ENCODE data around the gene PTBP3.
"Not testable (repeated sequence)": the region's sequence is repeated elsewhere in the genome, so short reads cannot be mapped to it uniquely, and the experiment has no call there.

GRCh38 chr9:112365257-112365656 lies 31.8 kb upstream of the PTBP3 start:
- TF ChIP-seq, protein P1, sequence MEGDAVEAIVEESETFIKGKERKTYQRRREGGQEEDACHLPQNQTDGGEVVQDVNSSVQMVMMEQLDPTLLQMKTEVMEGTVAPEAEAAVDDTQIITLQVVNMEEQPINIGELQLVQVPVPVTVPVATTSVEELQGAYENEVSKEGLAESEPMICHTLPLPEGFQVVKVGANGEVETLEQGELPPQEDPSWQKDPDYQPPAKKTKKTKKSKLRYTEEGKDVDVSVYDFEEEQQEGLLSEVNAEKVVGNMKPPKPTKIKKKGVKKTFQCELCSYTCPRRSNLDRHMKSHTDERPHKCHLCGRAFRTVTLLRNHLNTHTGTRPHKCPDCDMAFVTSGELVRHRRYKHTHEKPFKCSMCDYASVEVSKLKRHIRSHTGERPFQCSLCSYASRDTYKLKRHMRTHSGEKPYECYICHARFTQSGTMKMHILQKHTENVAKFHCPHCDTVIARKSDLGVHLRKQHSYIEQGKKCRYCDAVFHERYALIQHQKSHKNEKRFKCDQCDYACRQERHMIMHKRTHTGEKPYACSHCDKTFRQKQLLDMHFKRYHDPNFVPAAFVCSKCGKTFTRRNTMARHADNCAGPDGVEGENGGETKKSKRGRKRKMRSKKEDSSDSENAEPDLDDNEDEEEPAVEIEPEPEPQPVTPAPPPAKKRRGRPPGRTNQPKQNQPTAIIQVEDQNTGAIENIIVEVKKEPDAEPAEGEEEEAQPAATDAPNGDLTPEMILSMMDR (IDR thresholded peaks at IDR 0.05) = not testable (repeated sequence)
- not testable (repeated sequence) for TF ChIP-seq SIN3A (IDR thresholded peaks at IDR 0.05; ENCODE audit: borderline replicate concordance, low read depth, low read length); FOSL2 (IDR thresholded peaks at IDR 0.05; ENCODE audit: borderline replicate concordance, low read depth); YY1 (IDR thresholded peaks at IDR 0.05; ENCODE audit: low read depth); TEAD4 (IDR thresholded peaks at IDR 0.05; ENCODE audit: borderline replicate concordance, insufficient read depth); GABPA (IDR thresholded peaks at IDR 0.05; ENCODE audit: low read depth); NRF1 (IDR thresholded peaks at IDR 0.05; ENCODE audit: low read depth, low read length); MAX (IDR thresholded peaks at IDR 0.05; ENCODE audit: low read depth); EZH2phosphoT487 (IDR thresholded peaks at IDR 0.05; ENCODE audit: borderline replicate concordance, low read depth); POLR2AphosphoS5 (IDR thresholded peaks at IDR 0.05; ENCODE audit: low read depth, low read length); JUND (IDR thresholded peaks at IDR 0.05); EP300 (IDR thresholded peaks at IDR 0.05; ENCODE audit: borderline replicate concordance in 1 of 2, low read depth in 1 of 2, low read length in 1 of 2); TAF1 (IDR thresholded peaks at IDR 0.05; ENCODE audit: borderline replicate concordance, low read depth, low read length)
- TF ChIP-seq, protein P2, sequence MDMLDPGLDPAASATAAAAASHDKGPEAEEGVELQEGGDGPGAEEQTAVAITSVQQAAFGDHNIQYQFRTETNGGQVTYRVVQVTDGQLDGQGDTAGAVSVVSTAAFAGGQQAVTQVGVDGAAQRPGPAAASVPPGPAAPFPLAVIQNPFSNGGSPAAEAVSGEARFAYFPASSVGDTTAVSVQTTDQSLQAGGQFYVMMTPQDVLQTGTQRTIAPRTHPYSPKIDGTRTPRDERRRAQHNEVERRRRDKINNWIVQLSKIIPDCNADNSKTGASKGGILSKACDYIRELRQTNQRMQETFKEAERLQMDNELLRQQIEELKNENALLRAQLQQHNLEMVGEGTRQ (IDR thresholded peaks at IDR 0.05; ENCODE audit: borderline replicate concordance, low read depth, low read length) = not testable (repeated sequence)
